OCI-LY3 (cell line): ENCODE measurements around the gene ERMAP.

Experiments used
- H2AFZ ChIP-seq: fragments of 200-600, 300-600 bp; shearing (Covaris generic); 2 replicates; pipeline ENCODE4 v1.6.0; 2014; ENCODE audit warnings: antibody characterized with exemption, low read depth, low read length
- H3K27ac ChIP-seq: fragments of 200-600, 300-600 bp; sonication (generic); 2 replicates; pipeline ENCODE4 v1.5.1; 2014; ENCODE audit warnings: mild to moderate bottlenecking, low read length, moderate library complexity, mixed read lengths
- H3K27me3 ChIP-seq: fragments of 200-600, 300-600 bp; sonication (generic); 2 replicates; pipeline ENCODE4 v1.6.1; 2014; ENCODE audit warnings: low read depth, low read length, mixed read lengths
- H3K36me3 ChIP-seq: fragments of 200-600, 300-600 bp; sonication (generic); replicated peaks from 2 replicates; pipeline ENCODE3; 2014; ENCODE audit warnings: low read depth, low read length, mixed read lengths
- H3K4me1 ChIP-seq: fragments of 300-600, 200-600 bp; sonication (generic); 2 replicates; pipeline ENCODE4 v1.6.1; 2014; ENCODE audit warnings: low read length, mixed read lengths
- H3K4me2 ChIP-seq: fragments of 200-600, 300-600 bp; sonication (generic); 2 replicates; pipeline ENCODE4 v1.6.1; 2014; ENCODE audit warnings: low read length, mixed read lengths
- H3K4me3 ChIP-seq: fragments of 300-600, 200-600 bp; sonication (generic); 2 replicates; pipeline ENCODE4 v1.5.1; 2014; ENCODE audit warnings: antibody characterized with exemption, mild to moderate bottlenecking, low read length, moderate library complexity
- H3K79me2 ChIP-seq: fragments of 300-600, 200-600 bp; shearing (Covaris generic); 2 replicates; pipeline ENCODE4 v1.6.1; 2014; ENCODE audit warnings: mild to moderate bottlenecking, low read length, mixed read lengths
- H3K9ac ChIP-seq: fragments of 300-600, 200-600 bp; shearing (Covaris generic); 2 replicates; pipeline ENCODE4 v1.6.0; 2014; ENCODE audit warnings: mild to moderate bottlenecking, low read length, moderate library complexity
- H3K9me3 ChIP-seq: fragments of 200-600, 300-600 bp; shearing (Covaris generic); 2 replicates; pipeline ENCODE4 v1.6.1; 2014; ENCODE audit warnings: low read length, mixed read lengths; ENCODE audit not compliant: insufficient read depth
- H4K20me1 ChIP-seq: fragments of 200-600, 300-600 bp; sonication (generic); 2 replicates; pipeline ENCODE4 v1.6.1; 2016; ENCODE audit warnings: low read length, mixed read lengths; ENCODE audit not compliant: insufficient read depth
- CTCF ChIP-seq: fragments of 200-600, 300-600 bp; sonication (generic); IDR thresholded peaks from 2 replicates; pipeline ENCODE4 v1.5.1; 2014; ENCODE audit warnings: antibody characterized with exemption, low read length, low read depth
- EZH2phosphoT487 ChIP-seq: fragments of 200-600 bp; shearing (Covaris generic); IDR thresholded peaks from 2 replicates; pipeline ENCODE4 v1.6.1; 2018; ENCODE audit warnings: antibody characterized with exemption, mixed run types, low read depth

The ERMAP gene

GRCh38 chr1:42769811-42770210 lies 47.1 kb upstream of the ERMAP start:
- Histone ChIP-seq H3K79me2 (peaks cover 39% of the 10 kb centered on the region), H3K27me3 (no peaks in the 10 kb centered on the region), H3K4me2 (no peak overlapping the region), H4K20me1 (peaks cover 9% of the 10 kb centered on the region), H3K9ac (no peak overlapping the region), H3K9me3 (no peaks in the 10 kb centered on the region), H3K4me1 (peaks cover 13% of the 10 kb centered on the region), H3K27ac (no peak overlapping the region), H2AFZ (no peak overlapping the region), H3K4me3 (no peak overlapping the region), H3K36me3 (no peaks in the 10 kb centered on the region)
- TF ChIP-seq CTCF, result no peak
- TF ChIP-seq EZH2phosphoT487, result no peak

GRCh38 chr1:42773420-42773819 lies 43.5 kb upstream of the ERMAP start:
- no peak overlapping the region for H3K4me3 ChIP-seq
- no peak overlapping the region for H3K27ac ChIP-seq
- peaks cover 16% of the 10 kb centered on the region for H3K36me3 ChIP-seq
- H2AFZ ChIP-seq, result no peak overlapping the region
- H3K9ac ChIP-seq, result no peak overlapping the region
- no peaks in the 10 kb centered on the region for H4K20me1 ChIP-seq
- no peak overlapping the region for H3K4me2 ChIP-seq
- H3K27me3 ChIP-seq, result no peaks in the 10 kb centered on the region
- H3K4me1 ChIP-seq, result no peaks in the 10 kb centered on the region
- H3K79me2 ChIP-seq, result peaks cover 7% of the 10 kb centered on the region
- no peak for TF ChIP-seq EZH2phosphoT487
- TF ChIP-seq CTCF, result no peak
- H3K9me3 ChIP-seq, result no peaks in the 10 kb centered on the region

- TF ChIP-seq EZH2phosphoT487, result no peak
- no peak for TF ChIP-seq CTCF
- peaks cover 19% of the 10 kb centered on the region for H3K36me3 ChIP-seq
- no peak overlapping the region for H3K27ac ChIP-seq
- no peak overlapping the region for H3K4me3 ChIP-seq
- no peaks in the 10 kb centered on the region for H4K20me1 ChIP-seq
- H3K4me2 ChIP-seq, result no peak overlapping the region
- H3K9me3 ChIP-seq, result no peaks in the 10 kb centered on the region
- H2AFZ ChIP-seq, result no peak overlapping the region
- no peaks in the 10 kb centered on the region for H3K27me3 ChIP-seq
- no peaks in the 10 kb centered on the region for H3K4me1 ChIP-seq
- H3K9ac ChIP-seq, result no peak overlapping the region
- no peaks in the 10 kb centered on the region for H3K79me2 ChIP-seq
Observed at GRCh38 chr1:42774928-42775526, 41.9 kb upstream of the ERMAP start.

GRCh38 chr1:42776502-42776901 lies 40.4 kb upstream of the ERMAP start:
- Histone ChIP-seq H3K27me3 (no peaks in the 10 kb centered on the region), H3K27ac (no peak overlapping the region), H4K20me1 (no peaks in the 10 kb centered on the region), H3K4me2 (no peak overlapping the region), H3K9ac (no peak overlapping the region), H3K9me3 (no peaks in the 10 kb centered on the region), H3K36me3 (peaks cover 19% of the 10 kb centered on the region), H3K4me1 (no peaks in the 10 kb centered on the region), H2AFZ (no peak overlapping the region), H3K4me3 (no peak overlapping the region), H3K79me2 (no peaks in the 10 kb centered on the region)
- TF ChIP-seq CTCF, result no peak
- no peak for TF ChIP-seq EZH2phosphoT487
